Dendritic cell treated with granulocyte-macrophage colony-stimulating factor and Interleukin-4, amounts not matched to agents 40 ng/mL and 50 ng/mL, for 4 days (primary cell): Measurements from ENCODE around the gene RHBDD1.
A peak's percentile ranks its signal among the peaks of the same experiment; 100 is the strongest.

ENCODE experiments used
- H3K27ac Mint-ChIP-seq: one replicate; pipeline ENCODE4 v1.8.0; 2022; ENCODE audit warnings: mild to moderate bottlenecking, mixed read lengths
- H3K27me3 Mint-ChIP-seq: one replicate; pipeline ENCODE4 v1.8.0; 2022; ENCODE audit warnings: mild to moderate bottlenecking, mixed read lengths
- H3K36me3 Mint-ChIP-seq: one replicate; pipeline ENCODE4 v1.8.0; 2022; ENCODE audit warnings: low read depth, mixed read lengths
- H3K4me1 Mint-ChIP-seq: one replicate; pipeline ENCODE4 v1.8.0; 2022; ENCODE audit warnings: low read depth, mixed read lengths
- H3K4me3 Mint-ChIP-seq: one replicate; pipeline ENCODE4 v1.8.0; 2022; ENCODE audit warnings: mild to moderate bottlenecking, moderate library complexity, mixed read lengths
- H3K9me3 Mint-ChIP-seq: one replicate; pipeline ENCODE4 v1.8.0; 2022; ENCODE audit warnings: mixed read lengths
- intact Hi-C: fragments of 100-400 bp; cut with micrococcal nuclease; formaldehyde crosslinking; loops from one replicate; pipeline ENCODE4 v1.15.0; 2022

The RHBDD1 gene

GRCh38 chr2:227022608-227023007 is 186.8 kb downstream of the RHBDD1 start:
- no peak overlapping the region for H3K4me3 Mint-ChIP-seq
- H3K36me3 Mint-ChIP-seq, result no peaks in the 10 kb centered on the region
- no peak overlapping the region for H3K27ac Mint-ChIP-seq
- no peaks in the 10 kb centered on the region for H3K9me3 Mint-ChIP-seq
- intact Hi-C loops, result no loop called here
- peaks cover 3% of the 10 kb centered on the region for H3K27me3 Mint-ChIP-seq
- peaks cover 26% of the 10 kb centered on the region for H3K4me1 Mint-ChIP-seq

GRCh38 chr2:227025510-227025909 is 189.7 kb downstream of the RHBDD1 start:
- Mint-ChIP-seq H3K36me3 (no peaks in the 10 kb centered on the region), H3K4me1 (peaks cover 40% of the 10 kb centered on the region), H3K27me3 (no peaks in the 10 kb centered on the region), H3K9me3 (peaks cover 2% of the 10 kb centered on the region), H3K27ac (peak overlapping the region; percentile 43), H3K4me3 (no peak overlapping the region)
- intact Hi-C loops, result no loop called here

- Mint-ChIP-seq H3K4me1 (peaks cover 42% of the 10 kb centered on the region), H3K4me3 (no peak overlapping the region), H3K27me3 (no peaks in the 10 kb centered on the region), H3K36me3 (no peaks in the 10 kb centered on the region), H3K9me3 (peaks cover 8% of the 10 kb centered on the region), H3K27ac (peak overlapping the region; percentile 75)
- intact Hi-C loops, result loop anchor here (10.0 kb wide), 1 partner anchor 605 kb away; no protein-coding TSS in a partner anchor
Measured at GRCh38 chr2:227029426-227030105, 193.7 kb downstream of the RHBDD1 start.

- intact Hi-C loops, result loop anchor here (10.0 kb wide), 1 partner anchor 606 kb away; no protein-coding TSS in a partner anchor
- peaks cover 8% of the 10 kb centered on the region for H3K9me3 Mint-ChIP-seq
- H3K36me3 Mint-ChIP-seq, result no peaks in the 10 kb centered on the region
- no peak overlapping the region for H3K4me3 Mint-ChIP-seq
- peak overlapping the region; percentile 75 for H3K27ac Mint-ChIP-seq
- H3K27me3 Mint-ChIP-seq, result peaks cover 4% of the 10 kb centered on the region
- peaks cover 37% of the 10 kb centered on the region for H3K4me1 Mint-ChIP-seq
Measured at GRCh38 chr2:227030789-227031188, 194.9 kb downstream of the RHBDD1 start.

- H3K27me3 Mint-ChIP-seq, result peaks cover 5% of the 10 kb centered on the region
- H3K4me1 Mint-ChIP-seq, result peaks cover 37% of the 10 kb centered on the region
- intact Hi-C loops, result loop anchor here (10.0 kb wide), 1 partner anchor 607 kb away; no protein-coding TSS in a partner anchor
- no peaks in the 10 kb centered on the region for H3K36me3 Mint-ChIP-seq
- no peak overlapping the region for H3K4me3 Mint-ChIP-seq
- H3K27ac Mint-ChIP-seq, result peak overlapping the region; percentile 68
- H3K9me3 Mint-ChIP-seq, result peaks cover 8% of the 10 kb centered on the region
Measured at GRCh38 chr2:227031379-227031778, 195.5 kb downstream of the RHBDD1 start.

GRCh38 chr2:227033471-227034148 is 197.8 kb downstream of the RHBDD1 start:
- Mint-ChIP-seq H3K9me3 (peaks cover 8% of the 10 kb centered on the region), H3K27ac (no peak overlapping the region), H3K4me3 (no peak overlapping the region), H3K4me1 (peaks cover 27% of the 10 kb centered on the region), H3K36me3 (no peaks in the 10 kb centered on the region), H3K27me3 (peaks cover 15% of the 10 kb centered on the region)
- intact Hi-C loops, result loop anchor here (10.0 kb wide), 1 partner anchor 609 kb away; no protein-coding TSS in a partner anchor

GRCh38 chr2:227035711-227036367 is 200.0 kb downstream of the RHBDD1 start:
- Mint-ChIP-seq H3K4me1 (peaks cover 7% of the 10 kb centered on the region), H3K27me3 (peaks cover 16% of the 10 kb centered on the region)
- intact Hi-C loops, result loop anchor here (10.0 kb wide), 1 partner anchor 611 kb away; no protein-coding TSS in a partner anchor

GRCh38 chr2:227036527-227036926 is 200.7 kb downstream of the RHBDD1 start:
- Mint-ChIP-seq H3K4me1 (peaks cover 4% of the 10 kb centered on the region), H3K4me3 (no peak overlapping the region), H3K9me3 (no peaks in the 10 kb centered on the region), H3K27me3 (peaks cover 16% of the 10 kb centered on the region), H3K36me3 (no peaks in the 10 kb centered on the region), H3K27ac (no peak overlapping the region)
- intact Hi-C loops, result loop anchor here (10.0 kb wide), 1 partner anchor 612 kb away; no protein-coding TSS in a partner anchor

More at GRCh38 chr2:227035711-227036367, 200.0 kb downstream of the RHBDD1 start:
- H3K9me3 Mint-ChIP-seq, result peaks cover 3% of the 10 kb centered on the region
- no peak overlapping the region for H3K4me3 Mint-ChIP-seq
- H3K27ac Mint-ChIP-seq, result no peak overlapping the region
- no peaks in the 10 kb centered on the region for H3K36me3 Mint-ChIP-seq

- intact Hi-C loops, result loop anchor here (10.0 kb wide), 1 partner anchor 614 kb away; no protein-coding TSS in a partner anchor
- no peaks in the 10 kb centered on the region for H3K9me3 Mint-ChIP-seq
Measured at GRCh38 chr2:227038550-227039189, 202.8 kb downstream of the RHBDD1 start.

GRCh38 chr2:227043981-227044380 is 208.1 kb downstream of the RHBDD1 start:
- Mint-ChIP-seq H3K4me3 (no peak overlapping the region), H3K4me1 (no peaks in the 10 kb centered on the region), H3K9me3 (no peaks in the 10 kb centered on the region), H3K36me3 (no peaks in the 10 kb centered on the region), H3K27ac (no peak overlapping the region), H3K27me3 (peaks cover 1% of the 10 kb centered on the region)
- intact Hi-C loops, result no loop called here

More at GRCh38 chr2:227038550-227039189, 202.8 kb downstream of the RHBDD1 start:
- H3K27ac Mint-ChIP-seq, result no peak overlapping the region
- no peak overlapping the region for H3K4me3 Mint-ChIP-seq
- H3K36me3 Mint-ChIP-seq, result no peaks in the 10 kb centered on the region
- H3K27me3 Mint-ChIP-seq, result peaks cover 16% of the 10 kb centered on the region
- no peaks in the 10 kb centered on the region for H3K4me1 Mint-ChIP-seq
